GM10266 (cell line): ENCODE measurements around the gene RNF38.
"Not testable (repeated sequence)": the region's sequence is repeated elsewhere in the genome, so short reads cannot be mapped to it uniquely, and the experiment has no call there.

Experiments
- DNase-seq: peaks from one replicate; pipeline ENCODE4 v3.0.0; 2012; ENCODE audit errors: extremely low spot score
- TF ChIP-seq, protein P1 (sequence below): IDR thresholded peaks from 2 replicates; pipeline ENCODE4 v1.5.1; 2012; ENCODE audit warnings: mild to moderate bottlenecking, low read depth; ENCODE audit not compliant: control insufficient read depth, insufficient read depth; ENCODE audit errors: missing control alignments

The RNF38 gene

DNA sequence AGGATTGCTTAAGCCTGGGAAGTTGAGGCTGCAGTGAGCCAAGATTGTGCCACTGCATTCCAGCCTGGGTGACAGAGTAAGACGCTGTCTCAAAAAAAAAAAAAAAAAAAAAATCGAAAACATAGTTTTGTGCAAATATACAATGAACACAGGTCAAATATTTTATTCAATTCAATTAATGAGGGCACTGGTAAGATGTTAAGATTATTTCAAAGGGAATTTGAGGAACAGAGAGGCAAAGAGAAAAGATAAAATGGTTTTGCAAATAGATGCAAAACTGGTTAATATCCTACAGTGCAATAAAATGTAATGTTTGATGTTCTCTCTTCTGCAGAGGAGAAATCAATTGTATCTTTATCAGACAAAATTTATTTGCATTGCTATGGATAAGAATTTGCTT, 102.3 kb downstream of the RNF38 start:
- TF ChIP-seq, protein P1, sequence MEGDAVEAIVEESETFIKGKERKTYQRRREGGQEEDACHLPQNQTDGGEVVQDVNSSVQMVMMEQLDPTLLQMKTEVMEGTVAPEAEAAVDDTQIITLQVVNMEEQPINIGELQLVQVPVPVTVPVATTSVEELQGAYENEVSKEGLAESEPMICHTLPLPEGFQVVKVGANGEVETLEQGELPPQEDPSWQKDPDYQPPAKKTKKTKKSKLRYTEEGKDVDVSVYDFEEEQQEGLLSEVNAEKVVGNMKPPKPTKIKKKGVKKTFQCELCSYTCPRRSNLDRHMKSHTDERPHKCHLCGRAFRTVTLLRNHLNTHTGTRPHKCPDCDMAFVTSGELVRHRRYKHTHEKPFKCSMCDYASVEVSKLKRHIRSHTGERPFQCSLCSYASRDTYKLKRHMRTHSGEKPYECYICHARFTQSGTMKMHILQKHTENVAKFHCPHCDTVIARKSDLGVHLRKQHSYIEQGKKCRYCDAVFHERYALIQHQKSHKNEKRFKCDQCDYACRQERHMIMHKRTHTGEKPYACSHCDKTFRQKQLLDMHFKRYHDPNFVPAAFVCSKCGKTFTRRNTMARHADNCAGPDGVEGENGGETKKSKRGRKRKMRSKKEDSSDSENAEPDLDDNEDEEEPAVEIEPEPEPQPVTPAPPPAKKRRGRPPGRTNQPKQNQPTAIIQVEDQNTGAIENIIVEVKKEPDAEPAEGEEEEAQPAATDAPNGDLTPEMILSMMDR: no peak
- DNase-seq: no peak

DNA sequence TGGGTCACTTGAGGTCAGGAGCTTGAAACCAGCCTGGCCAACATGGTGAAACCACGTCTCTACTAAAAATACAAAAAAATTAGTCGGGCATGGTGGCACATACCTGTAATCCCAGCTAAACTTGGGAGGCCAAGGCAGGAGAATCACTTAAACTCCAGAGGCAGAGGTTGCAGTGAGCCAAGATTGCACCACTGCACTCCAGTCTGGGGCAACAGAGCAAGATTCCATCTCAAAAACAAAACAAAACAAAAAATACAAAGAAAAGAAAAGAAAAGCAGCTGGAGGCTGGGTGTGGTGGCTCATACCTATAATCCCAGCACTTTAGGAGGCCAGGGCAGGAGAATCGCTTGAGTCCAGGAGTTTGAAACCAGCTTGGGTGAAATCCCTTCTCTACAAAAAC, 105.1 kb downstream of the RNF38 start:
- DNase-seq: not testable (repeated sequence)

DNA sequence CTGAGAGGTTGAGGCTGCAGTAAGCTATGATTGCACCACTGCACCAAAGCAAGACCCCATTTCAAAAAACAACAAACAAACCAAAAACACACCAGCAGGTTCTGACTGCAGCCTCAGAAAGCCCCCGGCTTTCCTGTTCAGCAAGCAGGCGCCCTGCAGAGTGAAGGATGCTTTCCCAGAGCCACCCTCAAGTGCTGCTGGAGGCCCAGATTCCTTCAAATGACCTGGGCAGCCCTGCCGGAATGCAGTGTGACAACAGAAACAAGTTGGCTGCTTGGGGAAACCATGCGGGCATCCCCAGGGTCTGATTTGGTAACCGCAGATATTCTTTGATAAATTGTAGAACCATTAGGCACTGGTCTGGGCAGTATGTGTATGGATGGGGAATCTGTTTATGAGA, 106.2 kb downstream of the RNF38 start:
- no peak for DNase-seq
- TF ChIP-seq, protein P1: no peak

DNA sequence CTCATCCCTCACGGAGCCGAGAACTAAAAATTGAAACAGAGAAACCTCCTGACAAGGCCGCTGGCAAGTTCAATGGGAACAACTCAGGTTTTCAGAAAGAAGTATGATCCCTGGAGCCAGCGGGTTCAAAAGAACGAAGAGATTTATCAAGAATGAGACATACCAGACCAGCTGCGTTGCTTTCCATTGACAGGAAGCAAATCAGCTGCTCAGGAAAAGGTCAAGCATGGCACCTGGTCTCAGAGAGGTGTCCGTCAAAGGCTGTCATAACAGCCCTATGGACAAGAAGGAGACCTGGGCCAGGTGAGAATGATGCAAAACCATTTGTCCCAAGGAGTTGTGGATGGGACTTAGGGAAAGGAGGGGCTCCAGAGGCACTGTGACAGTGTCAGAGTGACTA, 106.9 kb downstream of the RNF38 start:
- TF ChIP-seq, protein P1: no peak
- no peak for DNase-seq

DNA sequence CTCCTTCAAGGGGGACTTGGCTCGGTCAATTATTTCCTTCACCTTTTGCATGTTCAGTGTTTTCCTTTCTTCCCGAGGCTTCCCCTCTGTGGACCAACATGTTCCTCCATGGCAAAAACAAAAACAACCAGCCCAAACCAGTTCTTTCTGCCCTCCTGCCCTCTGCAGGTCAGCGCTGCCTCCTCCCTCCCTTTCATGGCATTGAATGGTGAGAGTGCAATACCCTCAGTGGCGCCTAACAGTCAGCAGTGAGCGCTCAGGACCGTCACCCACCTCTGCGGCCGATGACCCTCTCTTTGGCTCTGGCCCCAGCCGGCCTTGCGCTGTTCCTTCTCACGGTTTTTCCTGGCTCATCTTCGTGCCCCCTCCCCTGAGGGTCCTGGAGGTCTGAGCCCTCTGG, 107.4 kb downstream of the RNF38 start:
- DNase-seq: no peak
- TF ChIP-seq, protein P1: no peak

DNA sequence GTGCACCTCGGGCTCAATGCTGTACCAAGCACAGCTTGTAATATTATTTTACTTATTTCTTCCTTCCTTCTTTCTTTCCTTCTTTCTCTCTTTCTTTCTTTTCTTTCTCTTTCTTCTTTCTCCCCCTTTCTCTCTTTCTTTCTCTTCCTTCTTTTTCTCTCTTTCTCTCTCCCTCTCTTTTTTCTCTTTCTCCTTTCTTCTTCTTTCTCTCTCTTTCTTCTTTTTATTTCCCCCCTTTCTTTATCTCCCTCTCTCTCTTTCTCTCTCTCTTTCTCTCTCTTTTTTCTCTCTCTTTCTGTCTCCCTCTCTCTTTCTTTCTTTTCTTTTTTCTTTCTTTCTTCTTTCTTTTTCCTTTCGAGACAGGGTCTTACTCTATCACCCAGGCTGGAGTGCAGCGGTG, 109.1 kb downstream of the RNF38 start:
- DNase-seq: no peak
- TF ChIP-seq, protein P1: no peak

DNA sequence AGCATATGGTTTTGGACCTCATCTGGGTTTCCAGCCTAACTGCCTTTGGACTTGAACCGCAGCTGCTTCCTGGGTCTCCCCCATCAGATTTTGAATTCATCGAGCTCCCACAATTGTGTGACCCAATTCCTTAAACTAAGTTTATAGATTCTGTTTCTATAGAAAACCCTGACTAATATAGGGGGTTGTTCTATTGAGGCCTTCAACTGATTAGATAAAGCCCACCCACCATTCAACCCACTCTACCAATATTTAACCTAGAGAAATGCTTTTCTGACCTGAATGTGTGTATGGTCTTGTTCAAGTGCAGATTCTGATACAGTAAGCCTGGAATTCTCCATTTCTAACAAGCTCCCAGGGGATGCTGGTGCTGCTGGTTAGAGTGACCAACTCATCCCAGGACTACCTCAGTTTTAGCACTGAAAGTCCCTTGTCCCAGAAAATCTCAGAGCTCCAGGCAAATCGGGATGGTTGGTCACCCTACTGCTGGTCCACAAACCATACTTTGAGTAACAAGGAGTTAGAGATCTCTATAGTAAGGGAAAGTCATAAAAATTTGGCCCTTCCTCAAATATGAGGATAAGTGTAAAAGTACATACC, 110.1 kb downstream of the RNF38 start:
- no peak for DNase-seq

More for the DNA sequence above, 110.1 kb downstream of the RNF38 start:
- TF ChIP-seq, protein P1: no peak
